Hepatocyte (in vitro differentiated cells): ENCODE measurements around the gene PCBD2.

Source experiments
- EZH2 ChIP-seq: fragments of 200-600 bp; sonication (generic); IDR thresholded peaks from 2 replicates; pipeline ENCODE4 v1.6.1; 2016; ENCODE audit warnings: antibody characterized with exemption, mild to moderate bottlenecking, borderline replicate concordance
- EZH2phosphoT487 ChIP-seq: fragments of 200-600 bp; sonication (generic); IDR thresholded peaks from one replicate; pipeline ENCODE4 v1.6.1; 2018; ENCODE audit warnings: antibody characterized with exemption, mild to moderate bottlenecking, low read depth, moderate library complexity; ENCODE audit not compliant: unreplicated experiment, severe bottlenecking
- TF ChIP-seq, protein P1 (sequence below): fragments of 200-600 bp; sonication (generic); IDR thresholded peaks from 2 replicates; pipeline ENCODE4 v1.5.1; 2016; ENCODE audit warnings: antibody characterized with exemption, mild to moderate bottlenecking; ENCODE audit not compliant: poor library complexity

DNA sequence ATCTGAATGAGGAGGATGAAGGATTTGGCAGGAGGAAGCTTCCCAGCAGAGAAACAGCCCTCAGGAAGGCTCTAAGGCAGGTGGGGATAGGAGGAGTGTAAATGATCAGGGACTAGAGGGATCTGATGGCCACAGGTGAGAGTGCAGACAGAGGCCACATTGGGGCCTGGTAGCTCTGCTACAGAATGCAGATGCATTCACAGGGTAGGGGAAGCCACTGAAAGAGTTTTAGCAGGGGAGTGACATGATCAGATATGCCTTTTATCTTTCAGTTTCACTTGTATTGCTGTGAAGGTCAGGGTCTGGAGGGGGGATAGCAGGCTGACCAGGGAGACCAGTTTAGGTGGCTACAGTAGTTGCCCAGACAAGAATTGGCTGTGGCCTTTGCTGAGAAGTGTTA, 27.8 kb upstream of the PCBD2 start:
- TF ChIP-seq, protein P1, sequence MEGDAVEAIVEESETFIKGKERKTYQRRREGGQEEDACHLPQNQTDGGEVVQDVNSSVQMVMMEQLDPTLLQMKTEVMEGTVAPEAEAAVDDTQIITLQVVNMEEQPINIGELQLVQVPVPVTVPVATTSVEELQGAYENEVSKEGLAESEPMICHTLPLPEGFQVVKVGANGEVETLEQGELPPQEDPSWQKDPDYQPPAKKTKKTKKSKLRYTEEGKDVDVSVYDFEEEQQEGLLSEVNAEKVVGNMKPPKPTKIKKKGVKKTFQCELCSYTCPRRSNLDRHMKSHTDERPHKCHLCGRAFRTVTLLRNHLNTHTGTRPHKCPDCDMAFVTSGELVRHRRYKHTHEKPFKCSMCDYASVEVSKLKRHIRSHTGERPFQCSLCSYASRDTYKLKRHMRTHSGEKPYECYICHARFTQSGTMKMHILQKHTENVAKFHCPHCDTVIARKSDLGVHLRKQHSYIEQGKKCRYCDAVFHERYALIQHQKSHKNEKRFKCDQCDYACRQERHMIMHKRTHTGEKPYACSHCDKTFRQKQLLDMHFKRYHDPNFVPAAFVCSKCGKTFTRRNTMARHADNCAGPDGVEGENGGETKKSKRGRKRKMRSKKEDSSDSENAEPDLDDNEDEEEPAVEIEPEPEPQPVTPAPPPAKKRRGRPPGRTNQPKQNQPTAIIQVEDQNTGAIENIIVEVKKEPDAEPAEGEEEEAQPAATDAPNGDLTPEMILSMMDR: no peak
- TF ChIP-seq EZH2 (no peak), EZH2phosphoT487 (no peak)
